Vagina (tissue), 2 donors: ENCODE measurements around the gene PABPN1. TPM values are rescaled to one million over a fixed set of nuclear protein-coding genes. Genes with fewer than 3 reads are reported as not detected.

Experiments used
- DNase-seq, 2 donors: peaks; one replicate each; pipeline ENCODE4 v3.0.0-alpha.2; 2017; ENCODE audit errors: extremely low spot score in 2 of 2
- H3K27ac ChIP-seq: fragments of 200-600 bp; sonication (generic); one replicate; pipeline ENCODE4 v1.5.1; 2019
- H3K27me3 ChIP-seq: fragments of 200-600 bp; sonication (generic); one replicate; pipeline ENCODE4 v1.5.1; 2019
- H3K36me3 ChIP-seq, 2 donors: fragments of 200-600 bp; sonication (generic); one replicate each; pipeline ENCODE4 v1.5.1; 2017 to 2019
- H3K4me1 ChIP-seq: fragments of 200-600 bp; sonication (generic); one replicate; pipeline ENCODE4 v1.5.1; 2019
- H3K4me3 ChIP-seq, 2 donors: fragments of 200-600 bp; sonication (generic); 1 replicate in 1 of 2; 2 replicates in 1 of 2; pipeline ENCODE4 v1.5.1; 2016 to 2019
- H3K9me3 ChIP-seq: fragments of 200-600 bp; sonication (generic); one replicate; pipeline ENCODE4 v1.5.1; 2019
- POLR2A ChIP-seq, 2 donors: fragments of 450-650 bp; IDR thresholded peaks; one replicate each; pipeline ENCODE4 v1.6.1; 2017; ENCODE audit warnings: antibody characterized with exemption in 2 of 2, mild to moderate bottlenecking in 2 of 2, moderate library complexity in 2 of 2
- POLR2AphosphoS5 ChIP-seq, 2 donors: sonication (generic); formaldehyde crosslinking; IDR thresholded peaks; one replicate each; pipeline ENCODE4 v1.9.0; 2017; ENCODE audit warnings: antibody characterized with exemption in 2 of 2, mild to moderate bottlenecking in 2 of 2, low read depth in 1 of 2; ENCODE audit not compliant: insufficient read depth in 1 of 2
- intact Hi-C: fragments of 100-400 bp; cut with DNase I; formaldehyde crosslinking; loops from one replicate; pipeline ENCODE4 v1.15.1; 2023
- total RNA-seq: library from RNA; depleted of rRNA; stranded (reverse); fragments of >200 nt; gene quantifications from one replicate; pipeline ENCODE4 v1.2.3, GENCODE V29; 2016
- TF ChIP-seq, protein P1 (sequence below), 3 experiments: fragments of 450-650 bp in 2 of 3; fragments of 200-600 bp in 1 of 3; sonication (generic) in 1 of 3; IDR thresholded peaks; one replicate each; pipeline ENCODE4 v1.5.1; 2017 to 2019; ENCODE audit warnings: antibody characterized with exemption in 3 of 3, mild to moderate bottlenecking in 2 of 3, moderate library complexity in 2 of 3

PABPN1 gene
- total RNA-seq, 1 donor from 2014 or later: 66.0 TPM

DNA sequence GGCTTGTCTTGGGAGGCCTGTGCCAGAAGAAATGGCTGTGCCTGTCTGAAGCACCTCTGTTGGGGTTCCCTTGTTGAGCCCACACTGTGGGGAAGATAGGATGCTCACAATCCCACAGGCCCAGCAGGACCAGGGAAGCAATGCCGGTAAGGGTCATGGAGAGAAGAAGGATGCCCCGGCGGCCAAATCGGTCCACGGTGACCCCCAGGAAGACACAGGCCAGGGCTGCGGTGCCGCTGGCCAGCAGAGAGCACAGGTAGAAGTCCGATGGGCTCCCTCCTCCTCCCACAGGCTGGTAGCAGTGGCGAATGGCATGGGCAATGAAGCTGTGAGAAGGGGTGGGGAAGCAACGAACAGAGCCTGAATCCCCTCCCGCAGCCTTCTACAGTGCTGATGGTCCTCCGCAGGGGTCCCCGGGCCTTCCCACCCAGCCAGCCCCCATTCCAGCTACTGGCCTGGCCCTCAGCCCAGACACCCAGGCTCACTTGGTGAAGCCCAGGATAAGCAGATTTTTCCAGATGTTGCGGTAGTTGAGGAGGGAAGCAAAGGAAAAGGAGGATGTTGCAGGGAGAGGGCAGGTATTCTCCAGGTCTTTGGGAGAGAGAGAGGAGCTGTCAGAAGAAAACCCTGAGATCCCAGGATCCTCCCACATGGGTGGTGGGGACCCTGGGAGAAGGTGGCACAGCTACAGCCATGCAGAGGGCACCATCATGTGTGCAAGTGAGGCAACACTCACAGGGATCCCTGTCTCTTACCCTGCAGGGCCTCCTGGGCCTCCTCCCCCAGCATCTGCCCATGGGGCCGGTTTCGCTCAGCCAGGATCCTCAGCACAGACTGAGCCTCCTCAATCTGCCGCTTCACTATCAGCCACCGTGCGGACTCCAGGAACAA is 26.4 kb downstream of the PABPN1 start:
- Histone ChIP-seq H3K4me1 (peaks cover 13% of the 10 kb centered on the region), H3K27ac (no peak overlapping the region), H3K9me3 (no peaks in the 10 kb centered on the region), H3K4me3 (no peak overlapping the region), H3K36me3 (no peaks in the 10 kb centered on the region), H3K27me3 (no peaks in the 10 kb centered on the region)
- intact Hi-C loops: no loop called here
- no peak for DNase-seq
- no peak for TF ChIP-seq POLR2AphosphoS5 (IDR thresholded peaks at IDR 0.05; ENCODE audit: insufficient read depth in 1 of 2, low read depth in 1 of 2)
- TF ChIP-seq, protein P1, sequence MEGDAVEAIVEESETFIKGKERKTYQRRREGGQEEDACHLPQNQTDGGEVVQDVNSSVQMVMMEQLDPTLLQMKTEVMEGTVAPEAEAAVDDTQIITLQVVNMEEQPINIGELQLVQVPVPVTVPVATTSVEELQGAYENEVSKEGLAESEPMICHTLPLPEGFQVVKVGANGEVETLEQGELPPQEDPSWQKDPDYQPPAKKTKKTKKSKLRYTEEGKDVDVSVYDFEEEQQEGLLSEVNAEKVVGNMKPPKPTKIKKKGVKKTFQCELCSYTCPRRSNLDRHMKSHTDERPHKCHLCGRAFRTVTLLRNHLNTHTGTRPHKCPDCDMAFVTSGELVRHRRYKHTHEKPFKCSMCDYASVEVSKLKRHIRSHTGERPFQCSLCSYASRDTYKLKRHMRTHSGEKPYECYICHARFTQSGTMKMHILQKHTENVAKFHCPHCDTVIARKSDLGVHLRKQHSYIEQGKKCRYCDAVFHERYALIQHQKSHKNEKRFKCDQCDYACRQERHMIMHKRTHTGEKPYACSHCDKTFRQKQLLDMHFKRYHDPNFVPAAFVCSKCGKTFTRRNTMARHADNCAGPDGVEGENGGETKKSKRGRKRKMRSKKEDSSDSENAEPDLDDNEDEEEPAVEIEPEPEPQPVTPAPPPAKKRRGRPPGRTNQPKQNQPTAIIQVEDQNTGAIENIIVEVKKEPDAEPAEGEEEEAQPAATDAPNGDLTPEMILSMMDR (IDR thresholded peaks at IDR 0.05): no peak

DNA sequence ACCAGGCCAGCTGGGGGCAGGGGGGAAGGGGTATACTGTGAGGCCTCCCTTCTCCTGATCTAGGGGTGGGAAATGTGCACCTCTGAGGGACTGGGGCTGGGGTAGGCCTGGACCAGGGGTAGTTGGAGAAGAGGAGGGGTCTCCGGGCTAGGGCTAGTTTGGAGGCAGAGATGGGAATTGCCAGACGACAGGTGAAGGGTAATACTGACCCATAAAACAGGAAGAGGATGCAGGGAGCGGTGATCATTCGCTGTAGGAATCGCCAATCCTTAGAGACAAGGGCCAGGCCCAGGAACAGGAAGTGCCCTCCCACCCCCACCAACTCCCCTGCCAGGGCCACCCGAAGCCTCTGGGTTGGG is 27.0 kb downstream of the PABPN1 start:
- H3K4me1 ChIP-seq: peaks cover 19% of the 10 kb centered on the region
- no peak overlapping the region for H3K27ac ChIP-seq
- intact Hi-C loops: no loop called here
- peak in 1 of 2 donors; percentile 70 for DNase-seq
- no peaks in the 10 kb centered on the region for H3K27me3 ChIP-seq
- H3K9me3 ChIP-seq: no peaks in the 10 kb centered on the region
- TF ChIP-seq POLR2AphosphoS5 (IDR thresholded peaks at IDR 0.05; ENCODE audit: insufficient read depth in 1 of 2, low read depth in 1 of 2) (no peak), POLR2A (IDR thresholded peaks at IDR 0.05) (no peak)
- TF ChIP-seq, protein P1 (IDR thresholded peaks at IDR 0.05): no peak
- H3K4me3 ChIP-seq: no peak overlapping the region
- no peaks in the 10 kb centered on the region for H3K36me3 ChIP-seq

GRCh38 chr14:23349156-23349845 is 28.0 kb downstream of the PABPN1 start:
- Histone ChIP-seq H3K36me3 (no peaks in the 10 kb centered on the region), H3K4me1 (peaks cover 20% of the 10 kb centered on the region), H3K9me3 (no peaks in the 10 kb centered on the region), H3K27ac (no peak overlapping the region), H3K27me3 (no peaks in the 10 kb centered on the region), H3K4me3 (no peak overlapping the region)
- TF ChIP-seq POLR2AphosphoS5 (IDR thresholded peaks at IDR 0.05; ENCODE audit: insufficient read depth in 1 of 2, low read depth in 1 of 2) (no peak), POLR2A (IDR thresholded peaks at IDR 0.05) (no peak)
- TF ChIP-seq, protein P1 (IDR thresholded peaks at IDR 0.05): no peak
- intact Hi-C loops: no loop called here
- peak in 1 of 2 donors; percentile 76 for DNase-seq

GRCh38 chr14:23351681-23352505 is 30.6 kb downstream of the PABPN1 start:
- intact Hi-C loops: no loop called here
- Histone ChIP-seq H3K27me3 (no peaks in the 10 kb centered on the region), H3K36me3 (no peaks in the 10 kb centered on the region), H3K9me3 (no peaks in the 10 kb centered on the region), H3K4me3 (peak overlapping the region; percentile 66 to 68), H3K4me1 (peaks cover 20% of the 10 kb centered on the region), H3K27ac (peak overlapping the region; percentile 76)
- peak in 1 of 2 donors; percentile 83 for DNase-seq
- TF ChIP-seq, protein P1 (IDR thresholded peaks at IDR 0.05): no peak
- TF ChIP-seq POLR2A (IDR thresholded peaks at IDR 0.05) (no peak), POLR2AphosphoS5 (IDR thresholded peaks at IDR 0.05; ENCODE audit: insufficient read depth in 1 of 2, low read depth in 1 of 2) (no peak)
